ENCODE results near the gene S100A13.

The S100A13 gene

DNA sequence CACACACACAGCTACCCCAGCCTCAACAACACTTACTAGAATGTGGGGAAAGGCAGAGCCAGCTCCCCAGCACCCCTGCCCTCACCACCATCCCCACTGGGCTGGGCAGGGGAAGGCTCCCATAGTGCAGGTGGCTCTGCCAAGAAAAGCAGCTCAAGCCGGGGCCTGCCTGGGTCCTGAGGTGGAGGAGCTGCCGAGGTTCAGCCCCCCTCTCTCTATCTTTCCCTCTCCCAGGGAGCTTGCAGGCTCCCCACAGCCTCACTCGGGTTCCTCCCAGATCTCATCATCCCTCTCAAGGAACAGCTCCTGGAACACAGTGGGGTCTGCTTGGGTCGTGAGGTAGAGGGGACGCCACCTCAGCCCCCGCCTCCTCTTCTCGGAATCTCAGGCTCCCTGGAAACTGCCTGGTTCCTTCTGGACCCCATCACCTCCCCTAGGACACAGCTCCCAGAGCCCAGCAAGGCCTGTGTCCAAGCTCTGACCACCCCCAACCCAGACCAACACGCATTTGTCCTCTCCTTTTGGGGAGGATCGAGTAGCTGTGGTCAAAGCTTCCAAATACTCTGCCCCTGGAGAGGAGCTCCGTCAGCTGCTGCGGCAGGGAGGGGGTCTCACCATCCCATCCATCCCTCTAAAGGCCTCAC is 15.1 kb downstream of the S100A13 start:
- no peaks in the 10 kb centered on the region for H3K79me2 ChIP-seq (ENCODE audit: insufficient read depth, low read length)
- H3K27me3 ChIP-seq (ENCODE audit: low read length), result no peaks in the 10 kb centered on the region
- no peak overlapping the region for H3K4me2 ChIP-seq (ENCODE audit: low read depth, low read length, poor library complexity, severe bottlenecking)
- H3K9me2 ChIP-seq (replicated peaks; ENCODE audit: insufficient read depth, low read length), result no peaks in the 10 kb centered on the region
- TF ChIP-seq EZH2phosphoT487 (conservative IDR thresholded peaks at IDR 0.05; ENCODE audit: low read length), result no peak
- TF ChIP-seq, protein P1, sequence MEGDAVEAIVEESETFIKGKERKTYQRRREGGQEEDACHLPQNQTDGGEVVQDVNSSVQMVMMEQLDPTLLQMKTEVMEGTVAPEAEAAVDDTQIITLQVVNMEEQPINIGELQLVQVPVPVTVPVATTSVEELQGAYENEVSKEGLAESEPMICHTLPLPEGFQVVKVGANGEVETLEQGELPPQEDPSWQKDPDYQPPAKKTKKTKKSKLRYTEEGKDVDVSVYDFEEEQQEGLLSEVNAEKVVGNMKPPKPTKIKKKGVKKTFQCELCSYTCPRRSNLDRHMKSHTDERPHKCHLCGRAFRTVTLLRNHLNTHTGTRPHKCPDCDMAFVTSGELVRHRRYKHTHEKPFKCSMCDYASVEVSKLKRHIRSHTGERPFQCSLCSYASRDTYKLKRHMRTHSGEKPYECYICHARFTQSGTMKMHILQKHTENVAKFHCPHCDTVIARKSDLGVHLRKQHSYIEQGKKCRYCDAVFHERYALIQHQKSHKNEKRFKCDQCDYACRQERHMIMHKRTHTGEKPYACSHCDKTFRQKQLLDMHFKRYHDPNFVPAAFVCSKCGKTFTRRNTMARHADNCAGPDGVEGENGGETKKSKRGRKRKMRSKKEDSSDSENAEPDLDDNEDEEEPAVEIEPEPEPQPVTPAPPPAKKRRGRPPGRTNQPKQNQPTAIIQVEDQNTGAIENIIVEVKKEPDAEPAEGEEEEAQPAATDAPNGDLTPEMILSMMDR (IDR thresholded peaks at IDR 0.05; ENCODE audit: insufficient read depth, low read length, poor library complexity, severe bottlenecking), result no peak
- no peaks in the 10 kb centered on the region for H3F3A ChIP-seq (ENCODE audit: insufficient read depth)
- no peak overlapping the region for H3K9ac ChIP-seq (ENCODE audit: low read length)
- no peaks in the 10 kb centered on the region for H3K9me3 ChIP-seq (ENCODE audit: insufficient read depth, low read length)
- H2AFZ ChIP-seq (ENCODE audit: low read depth, low read length, severe bottlenecking), result no peak overlapping the region
- no peak overlapping the region for H3K4me3 ChIP-seq (ENCODE audit: insufficient read depth, low read length, poor library complexity, severe bottlenecking)
- no peaks in the 10 kb centered on the region for H3K36me3 ChIP-seq (ENCODE audit: low read length)
- H4K20me1 ChIP-seq (ENCODE audit: low read depth, low read length), result no peaks in the 10 kb centered on the region
- H3K27ac ChIP-seq (ENCODE audit: low read depth, low read length), result no peak overlapping the region

DNA sequence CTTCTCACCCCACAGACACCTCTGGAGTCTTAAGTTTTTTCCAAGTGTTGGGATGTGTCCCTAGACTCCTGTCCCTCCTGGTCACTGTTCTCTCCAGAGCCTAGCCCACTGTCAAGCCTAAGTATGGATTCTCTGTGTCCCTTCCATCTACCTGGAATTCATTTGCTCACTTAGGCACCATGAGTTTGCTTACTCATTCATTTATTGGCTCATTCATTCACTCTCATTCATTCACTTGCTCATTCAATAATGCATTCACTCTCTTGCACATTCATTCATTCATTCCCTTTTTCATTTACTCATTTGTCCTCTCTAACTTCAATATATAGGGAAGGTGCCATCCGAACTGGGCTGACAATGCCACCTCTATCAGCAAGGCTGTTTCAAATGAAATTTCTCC is 15.9 kb downstream of the S100A13 start:
- Histone ChIP-seq H3K27ac (ENCODE audit: low read depth, low read length) (no peak overlapping the region), H3K79me2 (ENCODE audit: insufficient read depth, low read length) (no peaks in the 10 kb centered on the region), H3F3A (ENCODE audit: insufficient read depth) (no peaks in the 10 kb centered on the region), H3K4me3 (ENCODE audit: insufficient read depth, low read length, poor library complexity, severe bottlenecking) (no peak overlapping the region), H3K9me2 (replicated peaks; ENCODE audit: insufficient read depth, low read length) (no peaks in the 10 kb centered on the region), H2AFZ (ENCODE audit: low read depth, low read length, severe bottlenecking) (no peak overlapping the region), H3K9ac (ENCODE audit: low read length) (no peak overlapping the region), H4K20me1 (ENCODE audit: low read depth, low read length) (no peaks in the 10 kb centered on the region), H3K4me2 (ENCODE audit: low read depth, low read length, poor library complexity, severe bottlenecking) (no peak overlapping the region), H3K9me3 (ENCODE audit: insufficient read depth, low read length) (no peaks in the 10 kb centered on the region), H3K27me3 (ENCODE audit: low read length) (no peaks in the 10 kb centered on the region), H3K36me3 (ENCODE audit: low read length) (no peaks in the 10 kb centered on the region)
- TF ChIP-seq, protein P1 (IDR thresholded peaks at IDR 0.05; ENCODE audit: insufficient read depth, low read length, poor library complexity, severe bottlenecking), result no peak
- no peak for TF ChIP-seq EZH2phosphoT487 (conservative IDR thresholded peaks at IDR 0.05; ENCODE audit: low read length)

DNA sequence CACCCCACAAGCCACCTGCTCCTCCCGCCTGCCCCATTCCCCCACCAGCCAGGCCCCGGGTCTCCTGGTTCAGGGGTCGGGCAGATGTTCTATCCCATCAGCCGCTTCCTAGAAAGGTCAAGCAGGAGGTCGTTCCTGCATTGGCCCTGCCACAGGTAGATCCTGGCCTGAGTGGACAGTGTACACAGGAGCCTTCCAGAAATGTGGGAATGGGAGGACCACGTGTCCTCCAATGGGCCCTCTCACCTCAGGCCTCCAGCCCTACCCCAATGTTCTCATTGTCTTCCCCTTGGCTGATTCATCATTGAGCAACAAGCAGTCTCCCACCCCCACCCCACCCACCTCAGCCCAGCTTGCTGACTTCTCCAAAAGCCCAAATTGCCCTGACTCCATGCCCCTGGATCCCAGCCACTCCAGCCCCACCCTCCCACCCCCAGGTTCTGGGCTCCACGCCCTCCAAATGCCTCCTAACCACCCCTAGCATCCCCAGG is 16.4 kb downstream of the S100A13 start:
- H3K9ac ChIP-seq (ENCODE audit: low read length), result no peak overlapping the region
- no peaks in the 10 kb centered on the region for H4K20me1 ChIP-seq (ENCODE audit: low read depth, low read length)
- no peak overlapping the region for H2AFZ ChIP-seq (ENCODE audit: low read depth, low read length, severe bottlenecking)
- H3K4me3 ChIP-seq (ENCODE audit: insufficient read depth, low read length, poor library complexity, severe bottlenecking), result no peak overlapping the region
- H3F3A ChIP-seq (ENCODE audit: insufficient read depth), result no peaks in the 10 kb centered on the region
- no peaks in the 10 kb centered on the region for H3K27me3 ChIP-seq (ENCODE audit: low read length)
- H3K4me2 ChIP-seq (ENCODE audit: low read depth, low read length, poor library complexity, severe bottlenecking), result no peak overlapping the region
- H3K9me3 ChIP-seq (ENCODE audit: insufficient read depth, low read length), result no peaks in the 10 kb centered on the region
- no peaks in the 10 kb centered on the region for H3K79me2 ChIP-seq (ENCODE audit: insufficient read depth, low read length)
- TF ChIP-seq, protein P1 (IDR thresholded peaks at IDR 0.05; ENCODE audit: insufficient read depth, low read length, poor library complexity, severe bottlenecking), result no peak
- TF ChIP-seq EZH2phosphoT487 (conservative IDR thresholded peaks at IDR 0.05; ENCODE audit: low read length), result no peak
- H3K36me3 ChIP-seq (ENCODE audit: low read length), result no peaks in the 10 kb centered on the region
- no peak overlapping the region for H3K27ac ChIP-seq (ENCODE audit: low read depth, low read length)
- no peaks in the 10 kb centered on the region for H3K9me2 ChIP-seq (replicated peaks; ENCODE audit: insufficient read depth, low read length)
